ENCODE data around the gene CHAMP1. TPM values are rescaled to one million over a fixed set of nuclear protein-coding genes. Genes with fewer than 3 reads are reported as not detected.
A peak's percentile ranks its signal among the peaks of the same experiment; 100 is the strongest.

CHAMP1 gene
- polyA plus RNA-seq, 4 donors = 6.0 to 22.1 (median 7.1) TPM

DNA sequence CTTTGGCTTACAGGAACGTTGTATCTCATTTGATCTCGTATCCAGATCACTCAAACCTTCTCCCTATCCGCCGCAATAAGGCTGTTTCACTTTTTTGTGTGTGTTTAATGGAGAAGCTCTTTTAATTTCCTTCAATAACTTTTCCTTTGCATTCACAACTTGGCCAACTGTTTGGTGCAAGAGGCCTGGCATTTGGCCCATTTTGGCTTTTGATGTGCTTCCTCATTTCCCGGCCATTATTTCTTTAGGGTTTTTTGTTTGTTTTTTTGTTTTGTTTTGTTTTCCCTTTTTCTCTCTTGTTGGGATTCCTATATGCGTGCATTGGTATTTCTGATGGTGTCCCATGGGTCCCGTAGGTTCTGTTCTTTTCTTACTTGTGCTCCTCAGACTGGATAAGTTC lies 39.0 kb upstream of the CHAMP1 start:
- FAIRE-seq = no peak
- Histone ChIP-seq H3K9me3 (ENCODE audit: control insufficient read depth in 2 of 2, insufficient read depth in 1 of 2, low read depth in 1 of 2, low read length in 1 of 2) (no peaks in the 10 kb centered on the region), H3K27me3 (ENCODE audit: control insufficient read depth in 3 of 3, insufficient read depth in 3 of 3, low read length in 3 of 3) (no peaks in the 10 kb centered on the region), H3K27ac (ENCODE audit: low read depth in 1 of 3, low read length in 2 of 3) (no peak overlapping the region), H3K4me3 (ENCODE audit: low read depth in 1 of 3, low read length in 3 of 3) (no peak overlapping the region), H3K4me1 (ENCODE audit: control insufficient read depth in 3 of 3, insufficient read depth in 2 of 3, low read depth in 1 of 3, low read length in 2 of 3) (peaks cover 0 to 2% (median 0%) of the 10 kb centered on the region in 3 donors), H3K36me3 (ENCODE audit: control insufficient read depth in 3 of 3, insufficient read depth in 2 of 3, low read depth in 1 of 3, low read length in 3 of 3) (peaks cover 10 to 27% (median 25%) of the 10 kb centered on the region in 3 donors)
- no peak for DNase-seq
- WGBS, 3 donors = 88 to 94% (median 92%) methylated on average over 7 of the region's 7 CpGs

GRCh38 chr13:114279146-114279545 lies 35.2 kb upstream of the CHAMP1 start:
- no peak overlapping the region for H3K4me3 ChIP-seq (ENCODE audit: low read depth in 1 of 3, low read length in 3 of 3)
- no peak for DNase-seq
- peaks cover 4 to 16% (median 14%) of the 10 kb centered on the region in 3 donors for H3K36me3 ChIP-seq (ENCODE audit: control insufficient read depth in 3 of 3, insufficient read depth in 2 of 3, low read depth in 1 of 3, low read length in 3 of 3)
- no peaks in the 10 kb centered on the region for H3K9me3 ChIP-seq (ENCODE audit: control insufficient read depth in 2 of 2, insufficient read depth in 1 of 2, low read depth in 1 of 2, low read length in 1 of 2)
- H3K27ac ChIP-seq (ENCODE audit: low read depth in 1 of 3, low read length in 2 of 3) = no peak overlapping the region
- 83 to 92% (median 92%) methylated on average over 4 of the region's 4 CpGs for WGBS, 3 donors
- FAIRE-seq = no peak
- no peaks in the 10 kb centered on the region for H3K27me3 ChIP-seq (ENCODE audit: control insufficient read depth in 3 of 3, insufficient read depth in 3 of 3, low read length in 3 of 3)
- peaks cover 2 to 7% (median 5%) of the 10 kb centered on the region in 3 donors for H3K4me1 ChIP-seq (ENCODE audit: control insufficient read depth in 3 of 3, insufficient read depth in 2 of 3, low read depth in 1 of 3, low read length in 2 of 3)

- no peak overlapping the region for H3K4me3 ChIP-seq (ENCODE audit: low read depth in 1 of 3, low read length in 3 of 3)
- no peaks in the 10 kb centered on the region for H3K27me3 ChIP-seq (ENCODE audit: control insufficient read depth in 3 of 3, insufficient read depth in 3 of 3, low read length in 3 of 3)
- H3K9me3 ChIP-seq (ENCODE audit: control insufficient read depth in 2 of 2, insufficient read depth in 1 of 2, low read depth in 1 of 2, low read length in 1 of 2) = no peaks in the 10 kb centered on the region
- peaks cover 4 to 21% (median 12%) of the 10 kb centered on the region in 3 donors for H3K36me3 ChIP-seq (ENCODE audit: control insufficient read depth in 3 of 3, insufficient read depth in 2 of 3, low read depth in 1 of 3, low read length in 3 of 3)
- peak overlapping the region in 2 of 3 donors; percentile 9 to 96 for H3K27ac ChIP-seq (ENCODE audit: low read depth in 1 of 3, low read length in 2 of 3)
- peaks cover 2 to 7% (median 5%) of the 10 kb centered on the region in 3 donors for H3K4me1 ChIP-seq (ENCODE audit: control insufficient read depth in 3 of 3, insufficient read depth in 2 of 3, low read depth in 1 of 3, low read length in 2 of 3)
- no peak for DNase-seq
- no peak for FAIRE-seq
- 89 to 90% (median 89%) methylated on average over 2 of the region's 2 CpGs for WGBS, 3 donors
Measured at GRCh38 chr13:114279758-114280355, 34.4 kb upstream of the CHAMP1 start.

DNA sequence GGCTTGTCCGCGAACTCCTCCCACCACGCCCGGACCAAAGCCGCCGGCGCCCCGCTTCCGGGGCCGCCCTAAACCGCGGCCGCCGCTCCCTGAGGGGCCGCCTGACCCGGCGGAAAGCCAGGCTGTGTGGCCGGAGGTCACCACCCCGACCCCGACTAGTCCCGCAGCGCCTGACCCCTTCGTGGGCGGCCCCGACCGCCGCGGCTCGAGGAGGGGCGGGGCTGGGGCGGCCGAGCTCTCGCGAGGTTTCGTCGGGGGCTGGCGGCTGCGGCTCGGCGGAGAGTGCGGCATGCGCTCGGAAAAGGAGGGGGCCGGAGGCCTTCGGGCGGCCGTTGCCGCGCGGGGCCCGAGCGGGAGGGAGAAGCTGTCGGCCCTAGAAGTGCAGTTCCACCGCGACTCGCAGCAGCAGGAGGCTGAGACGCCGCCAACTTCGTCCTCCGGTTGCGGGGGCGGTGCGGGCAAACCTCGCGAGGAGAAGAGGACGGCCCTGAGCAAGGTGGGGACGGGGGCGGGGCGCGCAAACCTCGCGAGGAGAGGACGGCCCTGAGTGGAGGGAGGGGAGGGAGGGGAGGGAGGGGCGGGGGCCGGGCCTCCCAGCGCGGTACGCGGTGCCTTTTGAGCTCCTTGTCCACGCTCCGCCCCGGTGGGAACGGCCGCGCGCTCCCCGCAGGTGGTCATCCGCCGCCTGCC lies 32.8 kb upstream of the CHAMP1 start, which contains the start of gene UPF3A:
Gene UPF3A (plus strand): TSS at position 251 of the 690 bp plus-strand sequence. CDS start 39 bp downstream, at position 290.
- H3K4me1 ChIP-seq (ENCODE audit: control insufficient read depth in 3 of 3, insufficient read depth in 2 of 3, low read depth in 1 of 3, low read length in 2 of 3) = peaks cover 2 to 7% (median 5%) of the 10 kb centered on the region in 3 donors
- peaks cover 2 to 22% (median 4%) of the 10 kb centered on the region in 3 donors for H3K36me3 ChIP-seq (ENCODE audit: control insufficient read depth in 3 of 3, insufficient read depth in 2 of 3, low read depth in 1 of 3, low read length in 3 of 3)
- no peaks in the 10 kb centered on the region for H3K9me3 ChIP-seq (ENCODE audit: control insufficient read depth in 2 of 2, insufficient read depth in 1 of 2, low read depth in 1 of 2, low read length in 1 of 2)
- DNase-seq (peak; percentile 93 to 98), FAIRE-seq (no peak)
- H3K4me3 ChIP-seq (ENCODE audit: low read depth in 1 of 3, low read length in 3 of 3) = peak within 1 kb of the TSS; percentile 66 to 84 (median 78)
- WGBS, 3 donors = 0 to 1% (median 0%) methylated on average over 33 to 88 of the region's 89 CpGs
- no peaks in the 10 kb centered on the region for H3K27me3 ChIP-seq (ENCODE audit: control insufficient read depth in 3 of 3, insufficient read depth in 3 of 3, low read length in 3 of 3)
- H3K27ac ChIP-seq (ENCODE audit: low read depth in 1 of 3, low read length in 2 of 3) = peak within 1 kb of the TSS; percentile 96 to 97 (median 96)

DNA sequence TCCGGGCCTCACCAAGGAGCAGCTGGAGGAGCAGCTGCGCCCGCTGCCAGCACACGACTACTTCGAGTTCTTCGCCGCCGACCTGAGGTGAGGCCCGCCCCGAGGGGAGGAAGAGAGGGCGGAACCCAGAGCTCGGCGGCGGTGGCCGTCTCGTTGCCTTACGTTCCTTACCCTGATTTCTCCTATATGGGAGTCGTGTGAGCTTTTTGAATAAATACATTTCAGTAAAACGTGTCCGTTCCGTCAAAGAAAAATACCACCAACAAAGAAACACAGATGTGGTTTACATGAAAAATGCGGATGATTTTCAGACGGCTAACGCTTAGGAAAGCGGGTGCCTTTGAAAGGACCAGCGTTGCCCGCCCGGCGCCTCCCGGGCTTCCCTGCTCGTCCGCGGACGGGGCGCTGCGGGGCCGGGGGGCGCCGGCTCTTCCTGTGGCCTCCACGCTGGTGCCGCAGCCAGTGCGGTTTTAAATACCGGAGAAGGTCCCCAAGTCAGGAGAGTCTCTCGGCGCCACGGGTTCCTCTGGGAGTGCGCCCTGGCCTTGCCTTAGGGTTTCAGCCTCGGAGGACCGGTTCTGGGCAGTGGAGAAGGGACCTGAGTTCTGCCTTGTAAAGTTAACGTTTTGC lies 32.1 kb upstream of the CHAMP1 start:
- Histone ChIP-seq H3K4me3 (ENCODE audit: low read depth in 1 of 3, low read length in 3 of 3) (peak overlapping the region; percentile 60 to 78 (median 66)), H3K27me3 (ENCODE audit: control insufficient read depth in 3 of 3, insufficient read depth in 3 of 3, low read length in 3 of 3) (no peaks in the 10 kb centered on the region), H3K9me3 (ENCODE audit: control insufficient read depth in 2 of 2, insufficient read depth in 1 of 2, low read depth in 1 of 2, low read length in 1 of 2) (no peaks in the 10 kb centered on the region), H3K27ac (ENCODE audit: low read depth in 1 of 3, low read length in 2 of 3) (peak overlapping the region; percentile 79 to 92 (median 87)), H3K36me3 (ENCODE audit: control insufficient read depth in 3 of 3, insufficient read depth in 2 of 3, low read depth in 1 of 3, low read length in 3 of 3) (peaks cover 2 to 23% (median 6%) of the 10 kb centered on the region in 3 donors), H3K4me1 (ENCODE audit: control insufficient read depth in 3 of 3, insufficient read depth in 2 of 3, low read depth in 1 of 3, low read length in 2 of 3) (peaks cover 2 to 7% (median 5%) of the 10 kb centered on the region in 3 donors)
- WGBS, 3 donors = 0% methylated on average over 48 to 50 of the region's 50 CpGs
- FAIRE-seq = no peak
- peak; percentile 71 to 90 for DNase-seq

DNA sequence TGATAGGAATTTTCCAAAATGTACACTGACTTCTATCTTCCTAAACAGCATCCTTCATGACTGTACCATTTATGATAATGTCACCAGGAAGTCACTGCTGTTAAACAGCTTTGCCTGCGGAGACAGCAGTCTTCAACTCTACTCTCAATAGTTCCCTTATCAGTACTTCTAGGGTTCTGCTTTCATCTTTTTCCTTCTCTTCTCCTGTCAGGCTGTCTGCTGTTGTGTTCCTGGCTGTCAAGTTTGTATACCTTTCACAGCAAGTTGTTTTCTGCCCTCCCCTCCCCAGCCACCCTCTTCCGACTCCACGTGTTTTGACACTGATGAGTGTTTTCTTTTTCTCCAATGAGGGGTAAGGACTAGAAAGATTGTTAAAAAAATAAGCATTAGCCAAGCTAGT lies 30.7 kb upstream of the CHAMP1 start:
- H3K36me3 ChIP-seq (ENCODE audit: control insufficient read depth in 3 of 3, insufficient read depth in 2 of 3, low read depth in 1 of 3, low read length in 3 of 3) = peaks cover 7 to 31% (median 9%) of the 10 kb centered on the region in 3 donors
- no peak overlapping the region for H3K4me3 ChIP-seq (ENCODE audit: low read depth in 1 of 3, low read length in 3 of 3)
- no peaks in the 10 kb centered on the region for H3K9me3 ChIP-seq (ENCODE audit: control insufficient read depth in 2 of 2, insufficient read depth in 1 of 2, low read depth in 1 of 2, low read length in 1 of 2)
- H3K27ac ChIP-seq (ENCODE audit: low read depth in 1 of 3, low read length in 2 of 3) = peak overlapping the region in 1 of 3 donors; percentile 13
- no peaks in the 10 kb centered on the region for H3K27me3 ChIP-seq (ENCODE audit: control insufficient read depth in 3 of 3, insufficient read depth in 3 of 3, low read length in 3 of 3)
- DNase-seq (peak in 1 of 2 donors; percentile 29), FAIRE-seq (no peak)
- WGBS, 3 donors = 63 to 74% (median 66%) methylated on average over 3 of the region's 3 CpGs
- peaks cover 2 to 7% (median 5%) of the 10 kb centered on the region in 3 donors for H3K4me1 ChIP-seq (ENCODE audit: control insufficient read depth in 3 of 3, insufficient read depth in 2 of 3, low read depth in 1 of 3, low read length in 2 of 3)

- H3K4me1 ChIP-seq (ENCODE audit: control insufficient read depth in 3 of 3, insufficient read depth in 2 of 3, low read depth in 1 of 3, low read length in 2 of 3) = peaks cover 2 to 7% (median 5%) of the 10 kb centered on the region in 3 donors
- DNase-seq = no peak
- no peaks in the 10 kb centered on the region for H3K9me3 ChIP-seq (ENCODE audit: control insufficient read depth in 2 of 2, insufficient read depth in 1 of 2, low read depth in 1 of 2, low read length in 1 of 2)
- no peaks in the 10 kb centered on the region for H3K27me3 ChIP-seq (ENCODE audit: control insufficient read depth in 3 of 3, insufficient read depth in 3 of 3, low read length in 3 of 3)
- FAIRE-seq = no peak
- H3K27ac ChIP-seq (ENCODE audit: low read depth in 1 of 3, low read length in 2 of 3) = no peak overlapping the region
- peaks cover 9 to 38% (median 10%) of the 10 kb centered on the region in 3 donors for H3K36me3 ChIP-seq (ENCODE audit: control insufficient read depth in 3 of 3, insufficient read depth in 2 of 3, low read depth in 1 of 3, low read length in 3 of 3)
- 96 to 99% (median 98%) methylated on average over 8 of the region's 8 CpGs for WGBS, 3 donors
- H3K4me3 ChIP-seq (ENCODE audit: low read depth in 1 of 3, low read length in 3 of 3) = no peak overlapping the region
Measured at GRCh38 chr13:114284680-114285079, 29.6 kb upstream of the CHAMP1 start.

GRCh38 chr13:114285166-114285808 lies 29.0 kb upstream of the CHAMP1 start:
- Histone ChIP-seq H3K4me1 (ENCODE audit: control insufficient read depth in 3 of 3, insufficient read depth in 2 of 3, low read depth in 1 of 3, low read length in 2 of 3) (peaks cover 2 to 5% (median 4%) of the 10 kb centered on the region in 3 donors), H3K4me3 (ENCODE audit: low read depth in 1 of 3, low read length in 3 of 3) (no peak overlapping the region), H3K27ac (ENCODE audit: low read depth in 1 of 3, low read length in 2 of 3) (no peak overlapping the region), H3K27me3 (ENCODE audit: control insufficient read depth in 3 of 3, insufficient read depth in 3 of 3, low read length in 3 of 3) (no peaks in the 10 kb centered on the region), H3K9me3 (ENCODE audit: control insufficient read depth in 2 of 2, insufficient read depth in 1 of 2, low read depth in 1 of 2, low read length in 1 of 2) (no peaks in the 10 kb centered on the region), H3K36me3 (ENCODE audit: control insufficient read depth in 3 of 3, insufficient read depth in 2 of 3, low read depth in 1 of 3, low read length in 3 of 3) (peaks cover 9 to 44% (median 10%) of the 10 kb centered on the region in 3 donors)
- 89 to 91% (median 89%) methylated on average over 4 of the region's 4 CpGs for WGBS, 3 donors
- DNase-seq = no peak
- no peak for FAIRE-seq
